AG09319 (cell line): ENCODE measurements around the gene COL5A2.

Experiments used
- DNase-seq: peaks from one replicate; pipeline ENCODE4 v3.0.0-alpha.2; 2010; ENCODE audit warnings: low read depth; ENCODE audit errors: extremely low read depth
- TF ChIP-seq, protein P1 (sequence below): IDR thresholded peaks from 2 replicates; pipeline ENCODE4 v1.5.1; 2011; ENCODE audit warnings: low read depth, mild to moderate bottlenecking, inconsistent platforms, low read length, moderate library complexity

Gene COL5A2

DNA sequence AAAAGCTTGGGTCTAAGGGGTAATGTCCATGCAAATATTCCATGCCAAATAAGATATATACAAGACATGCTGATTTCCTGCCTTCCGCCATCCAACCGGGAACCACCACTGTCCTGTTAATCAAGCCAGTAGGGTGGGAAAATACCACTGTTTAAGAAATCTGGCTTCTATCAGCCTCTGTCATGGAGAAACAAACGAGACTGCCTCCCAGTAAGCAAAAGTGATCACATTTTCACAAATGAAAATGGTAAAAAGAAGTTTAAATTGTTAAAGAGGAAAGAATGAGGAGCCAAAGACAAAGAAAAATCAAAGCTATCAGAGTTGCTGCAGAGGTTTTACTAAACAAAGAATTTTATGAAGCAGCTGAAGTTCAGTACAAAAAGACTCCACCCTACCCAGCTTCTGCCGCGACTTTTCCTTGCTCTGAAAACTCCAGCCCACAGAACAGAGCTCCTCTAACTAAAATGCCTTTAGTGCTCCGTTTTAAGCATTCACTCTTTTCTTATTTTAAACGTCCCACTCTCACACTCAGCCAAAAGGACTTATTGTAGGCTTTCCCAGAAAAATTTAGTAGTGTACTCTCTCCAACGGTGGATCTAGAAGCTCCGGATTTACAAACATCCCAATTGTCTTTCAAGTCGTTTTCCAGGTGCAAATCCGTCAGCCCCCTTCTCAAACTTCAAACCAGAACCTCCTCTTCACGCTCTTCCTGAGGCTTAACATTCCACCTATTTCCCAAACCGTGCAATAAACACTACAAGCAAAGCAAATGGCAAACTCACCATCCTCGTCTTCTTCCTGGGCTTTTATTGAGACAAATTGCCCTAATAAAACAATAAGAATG lies 613 bp downstream of the COL5A2 start:
- peak; percentile 49 for DNase-seq
- TF ChIP-seq, protein P1, sequence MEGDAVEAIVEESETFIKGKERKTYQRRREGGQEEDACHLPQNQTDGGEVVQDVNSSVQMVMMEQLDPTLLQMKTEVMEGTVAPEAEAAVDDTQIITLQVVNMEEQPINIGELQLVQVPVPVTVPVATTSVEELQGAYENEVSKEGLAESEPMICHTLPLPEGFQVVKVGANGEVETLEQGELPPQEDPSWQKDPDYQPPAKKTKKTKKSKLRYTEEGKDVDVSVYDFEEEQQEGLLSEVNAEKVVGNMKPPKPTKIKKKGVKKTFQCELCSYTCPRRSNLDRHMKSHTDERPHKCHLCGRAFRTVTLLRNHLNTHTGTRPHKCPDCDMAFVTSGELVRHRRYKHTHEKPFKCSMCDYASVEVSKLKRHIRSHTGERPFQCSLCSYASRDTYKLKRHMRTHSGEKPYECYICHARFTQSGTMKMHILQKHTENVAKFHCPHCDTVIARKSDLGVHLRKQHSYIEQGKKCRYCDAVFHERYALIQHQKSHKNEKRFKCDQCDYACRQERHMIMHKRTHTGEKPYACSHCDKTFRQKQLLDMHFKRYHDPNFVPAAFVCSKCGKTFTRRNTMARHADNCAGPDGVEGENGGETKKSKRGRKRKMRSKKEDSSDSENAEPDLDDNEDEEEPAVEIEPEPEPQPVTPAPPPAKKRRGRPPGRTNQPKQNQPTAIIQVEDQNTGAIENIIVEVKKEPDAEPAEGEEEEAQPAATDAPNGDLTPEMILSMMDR, result no peak

DNA sequence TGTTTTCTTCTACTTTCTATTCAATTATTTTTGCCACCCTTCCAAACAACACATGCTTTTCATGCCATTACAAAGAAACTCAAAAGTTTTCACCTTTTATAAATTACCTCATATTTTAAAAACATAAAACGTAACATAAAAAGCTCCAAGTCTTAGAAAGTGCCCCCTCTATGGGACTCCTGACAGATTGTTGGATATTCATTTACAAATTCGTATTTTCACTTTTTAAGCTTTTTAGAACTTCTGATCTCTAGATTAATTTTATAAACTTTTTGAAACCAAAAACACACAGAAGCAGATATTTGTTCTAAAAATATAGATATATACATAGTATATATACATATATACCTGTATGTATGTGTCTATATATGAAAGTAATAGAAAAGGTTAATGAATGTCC lies 1.5 kb downstream of the COL5A2 start:
- TF ChIP-seq, protein P1, result peak; percentile 40
- no peak for DNase-seq

DNA sequence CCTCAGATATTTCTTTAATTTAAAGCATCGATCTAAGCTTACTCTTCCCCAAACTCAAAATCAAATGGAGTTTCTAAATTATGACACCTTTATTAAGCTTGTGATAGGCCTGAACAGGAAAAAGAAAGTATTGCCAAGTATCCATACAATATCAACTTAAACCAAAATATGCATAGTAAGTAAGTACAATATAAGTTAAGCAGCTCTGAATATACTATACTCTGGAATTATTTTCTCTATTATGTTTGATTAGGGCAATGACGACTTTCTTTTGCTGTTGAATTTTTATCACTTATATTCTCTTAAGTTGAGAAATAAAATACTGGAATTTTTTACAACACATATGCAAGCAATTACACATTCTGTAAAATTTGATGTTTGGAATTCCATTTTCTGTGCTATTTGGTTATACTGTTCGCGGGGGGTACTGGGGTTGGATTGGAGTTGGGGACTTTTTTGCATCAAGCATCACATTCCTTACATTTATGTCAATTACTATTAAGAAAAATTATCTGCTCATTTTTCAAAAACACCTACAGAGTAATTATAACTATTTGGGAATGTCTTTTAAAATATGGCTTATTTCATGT lies 2.2 kb downstream of the COL5A2 start:
- TF ChIP-seq, protein P1, result no peak
- DNase-seq, result no peak

DNA sequence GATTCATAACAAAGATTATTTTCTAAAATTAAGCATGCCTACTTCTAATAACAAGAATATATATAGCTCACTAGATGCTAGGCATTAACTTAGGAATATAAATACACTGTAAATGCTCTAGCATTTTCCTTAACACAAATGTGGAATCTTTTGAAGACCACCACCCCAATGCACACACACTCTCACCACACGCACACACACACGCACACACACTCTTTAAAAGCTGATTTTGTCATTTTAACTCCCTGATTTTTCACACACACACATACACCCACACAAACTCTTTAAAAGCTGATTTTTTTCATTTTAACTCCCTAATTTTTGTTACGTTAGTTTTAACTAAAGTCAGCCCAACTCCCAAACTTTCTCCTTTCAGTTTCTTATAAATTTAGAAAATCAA lies 3.0 kb downstream of the COL5A2 start:
- DNase-seq, result no peak

DNA sequence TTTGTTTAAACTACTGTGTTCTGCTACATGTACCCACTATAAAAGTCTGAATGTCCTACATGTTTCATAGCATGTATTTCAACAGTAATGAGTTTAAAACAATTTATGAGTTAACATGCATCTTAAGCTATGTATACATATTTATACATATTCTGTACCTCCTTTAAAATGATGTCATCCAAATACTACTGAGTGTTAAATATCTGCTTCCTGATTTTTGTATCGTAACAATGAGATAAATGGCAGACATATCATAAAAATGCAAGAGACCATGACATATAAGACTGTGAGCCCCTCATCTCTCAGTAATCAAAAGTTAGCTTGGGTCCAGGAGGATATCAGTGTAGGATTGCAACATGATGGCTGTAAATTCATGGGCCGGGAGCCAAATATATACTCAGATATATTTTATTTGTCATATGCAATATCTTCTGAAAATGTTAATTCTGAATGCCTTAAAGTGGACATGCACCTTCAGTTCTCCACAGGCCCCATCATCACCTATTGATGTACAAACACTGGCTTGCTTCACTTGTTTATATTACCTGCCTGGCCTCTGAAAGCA lies 3.6 kb downstream of the COL5A2 start:
- TF ChIP-seq, protein P1, result no peak
- DNase-seq, result no peak

More for the DNA sequence above, 3.0 kb downstream of the COL5A2 start:
- TF ChIP-seq, protein P1, result no peak

DNA sequence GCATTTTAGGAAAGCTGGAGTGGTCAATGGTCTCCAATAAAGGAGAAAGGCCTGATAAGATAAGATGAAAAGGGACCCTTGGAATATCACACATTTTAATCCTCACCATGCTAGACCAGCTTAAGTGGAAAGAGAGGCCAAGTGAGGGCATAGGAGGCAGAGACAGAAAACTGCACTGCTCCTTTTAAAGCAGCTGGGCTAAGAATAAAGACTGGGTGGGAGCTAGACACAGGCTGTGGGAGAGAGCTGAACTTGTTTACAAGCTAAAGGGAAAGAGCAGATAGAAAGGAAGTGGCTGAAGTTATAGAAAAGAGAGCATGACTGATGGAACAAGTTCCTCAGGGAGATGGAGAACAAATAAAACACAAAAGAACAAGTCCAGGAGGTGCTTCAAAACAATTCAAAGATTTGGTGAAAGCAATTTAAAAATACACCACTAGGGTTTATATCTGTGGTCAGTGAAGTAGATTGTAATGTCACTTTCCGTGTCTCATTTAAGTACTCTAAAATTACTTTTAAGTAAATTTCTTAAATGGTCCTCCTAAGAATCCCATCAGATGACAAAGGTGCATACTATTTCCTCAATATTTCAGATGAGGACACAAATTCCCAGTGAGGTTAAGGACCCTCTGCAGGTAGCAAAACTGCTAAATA lies 7.5 kb downstream of the COL5A2 start:
- DNase-seq, result no peak
- TF ChIP-seq, protein P1, result no peak
